Stimulated activated CD4-positive, alpha-beta T cell treated with anti-CD3 and anti-CD28 coated beads, Interleukin-4, amount 100 ng/mL, for 48 hours (primary cell): ENCODE data around the gene PNP.
"Not testable (repeated sequence)": the region's sequence is repeated elsewhere in the genome, so short reads cannot be mapped to it uniquely, and the experiment has no call there.

Source experiments
- DNase-seq, 2 donors: peaks; one replicate each; pipeline ENCODE4 v3.0.0-alpha.2; 2020; ENCODE audit warnings: low read depth in 2 of 2

Gene PNP

GRCh38 chr14:20492486-20492885 lies 23.3 kb downstream of the PNP start:
- DNase-seq, result no peak

DNA sequence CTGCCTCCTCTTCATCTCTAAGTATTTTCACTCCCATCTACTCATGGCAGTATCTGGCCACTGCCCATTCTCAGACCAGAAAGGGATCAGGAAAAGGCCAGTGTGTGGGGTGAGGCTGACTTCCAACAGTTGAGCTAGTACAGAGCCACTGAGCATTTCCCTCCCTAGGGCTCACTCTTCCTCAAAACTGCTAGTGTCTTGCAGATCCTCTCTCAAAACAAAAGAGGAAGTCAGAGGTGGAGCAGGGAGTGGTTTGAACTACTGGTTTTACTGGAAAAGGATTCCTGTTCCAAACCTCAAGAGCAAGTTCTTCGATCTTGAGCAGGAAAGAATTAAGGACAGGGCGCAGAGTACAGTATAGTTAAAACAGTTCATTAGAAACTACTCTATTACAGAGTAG lies 24.4 kb downstream of the PNP start:
- no peak for DNase-seq

DNA sequence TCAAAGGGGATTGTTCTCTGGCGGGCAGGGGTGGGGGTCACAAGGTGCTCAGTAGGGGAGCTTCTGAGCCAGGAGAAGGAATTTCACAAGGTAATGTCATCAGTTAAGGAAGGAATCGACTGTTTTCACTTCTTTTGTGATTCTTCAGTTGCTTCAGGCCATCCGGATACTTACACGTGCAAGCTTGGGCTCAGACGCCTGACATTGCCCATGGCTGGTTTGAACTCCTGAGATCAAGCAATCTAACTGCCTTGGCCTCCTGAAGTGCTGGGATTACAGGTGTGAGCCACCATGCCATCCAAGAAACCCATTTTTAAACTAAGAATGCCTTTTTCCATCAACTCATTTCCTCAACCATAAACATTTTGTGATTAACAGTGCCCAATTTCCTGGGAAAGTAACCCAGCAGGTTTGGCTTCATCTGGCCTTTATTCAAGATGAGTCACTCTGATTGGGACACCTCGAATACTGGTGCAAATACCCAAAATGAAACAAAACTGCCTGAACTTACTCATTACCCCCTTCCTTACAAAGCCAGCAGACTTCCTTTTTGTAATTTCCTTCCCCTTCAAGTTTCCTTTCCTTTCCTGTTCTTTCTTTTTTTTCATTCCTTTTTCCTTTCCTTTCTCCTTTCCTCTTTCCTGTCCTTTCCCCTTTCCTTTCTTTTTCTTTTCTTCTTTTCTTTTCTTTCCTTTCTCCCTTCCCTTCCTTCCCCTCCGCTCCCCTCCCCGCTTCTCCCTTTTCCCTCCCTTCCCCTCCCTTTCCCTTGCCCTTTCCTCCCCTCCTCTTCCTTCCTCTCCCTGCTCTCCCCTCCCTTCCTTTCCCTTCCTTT lies 25.9 kb downstream of the PNP start:
- DNase-seq, result no peak

DNA sequence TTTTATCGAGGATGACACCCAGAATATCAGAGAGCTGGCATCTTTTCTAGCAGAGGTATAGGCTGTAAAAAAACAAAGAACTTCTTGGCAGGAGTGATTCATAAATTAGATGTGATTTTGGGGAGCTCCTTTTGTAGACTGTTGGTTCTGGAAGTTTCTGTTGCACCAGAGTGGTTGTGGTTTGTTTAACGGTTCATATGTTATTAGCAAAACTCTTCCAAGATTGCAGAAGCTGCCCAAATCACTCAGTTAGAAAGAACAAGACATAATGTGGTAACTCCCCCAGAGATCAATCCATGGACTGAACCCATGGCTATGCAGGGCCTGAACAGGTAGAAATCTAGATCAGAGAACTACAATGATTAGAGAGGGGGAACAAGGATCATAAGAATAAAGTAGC lies 29.4 kb downstream of the PNP start:
- no peak for DNase-seq

DNA sequence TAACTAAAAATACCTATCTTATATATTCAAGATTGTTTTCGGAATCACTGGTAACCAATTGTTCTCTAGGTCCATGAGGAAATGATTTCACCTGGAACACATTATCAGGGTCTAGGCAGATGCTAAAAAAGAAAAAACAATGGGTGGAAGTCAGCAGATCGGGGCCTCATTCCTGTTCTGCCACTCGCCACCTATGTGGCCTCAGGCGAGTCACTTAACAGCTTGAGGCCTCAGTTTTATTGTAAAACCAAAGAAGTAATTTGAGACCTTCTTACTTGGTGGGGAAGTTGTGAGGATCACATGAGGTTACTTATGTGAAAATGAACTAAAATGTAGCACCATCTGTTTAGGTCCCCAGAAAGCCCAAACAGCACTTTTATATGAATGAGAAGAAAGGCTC lies 29.9 kb downstream of the PNP start:
- DNase-seq, result no peak

DNA sequence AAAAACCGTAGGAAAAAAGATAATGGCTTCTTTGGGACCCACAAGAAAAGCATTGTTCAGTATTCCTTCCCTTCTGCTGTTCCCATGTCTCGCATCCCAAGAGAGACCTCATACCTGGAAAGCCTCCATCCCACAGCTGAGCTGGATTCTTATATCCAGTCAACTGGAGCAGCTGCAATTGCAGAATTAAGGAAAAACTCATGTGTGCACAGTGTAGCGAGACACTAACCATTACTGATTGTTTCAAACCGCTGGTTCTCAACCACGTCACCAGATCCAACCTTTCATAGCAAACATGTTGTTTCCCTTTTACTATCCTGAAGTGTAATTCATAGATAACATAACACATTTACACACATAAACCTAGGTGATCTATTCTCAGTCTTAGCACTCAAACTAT lies 30.7 kb downstream of the PNP start:
- DNase-seq, result no peak

DNA sequence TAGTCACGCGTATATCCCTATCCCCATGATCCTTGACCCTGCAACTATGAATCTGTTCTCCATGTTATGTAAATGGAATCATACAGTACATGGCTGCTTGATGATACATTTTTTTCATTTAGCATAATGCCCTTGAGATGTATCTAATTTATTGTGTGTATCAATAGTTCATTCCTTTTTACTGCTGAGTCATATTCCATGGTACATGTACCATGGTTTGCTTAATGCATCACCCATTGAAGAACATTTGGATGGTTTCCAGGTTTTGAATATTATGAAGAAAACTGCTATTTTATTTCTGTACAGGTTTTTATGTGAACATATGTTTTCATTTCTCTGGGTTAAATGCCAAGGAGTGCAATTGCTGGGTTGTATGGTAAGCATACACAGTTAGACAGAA lies 32.1 kb downstream of the PNP start:
- DNase-seq, result no peak

- DNase-seq, result no peak
These were observed 34.7 kb downstream of the PNP start for GRCh38 chr14:20503898-20504297.

DNA sequence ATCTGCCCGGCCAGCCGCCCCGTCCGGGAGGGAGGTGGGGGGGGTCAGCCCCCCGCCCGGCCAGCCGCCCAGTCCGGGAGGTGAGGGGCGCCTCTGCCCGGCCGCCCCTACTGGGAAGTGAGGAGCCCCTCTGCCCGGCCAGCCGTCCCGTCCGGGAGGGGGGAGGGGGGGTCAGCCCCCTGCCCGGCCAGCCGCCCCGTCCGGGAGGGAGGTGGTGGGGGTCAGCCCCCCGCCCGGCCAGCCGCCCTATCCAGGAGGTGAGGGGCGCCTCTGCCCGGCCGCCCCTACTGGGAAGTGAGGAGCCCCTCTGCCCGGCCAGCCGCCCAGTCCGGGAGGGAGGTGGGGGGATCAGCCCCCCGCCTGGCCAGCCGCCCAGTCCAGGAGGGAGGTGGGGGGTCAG lies 37.1 kb downstream of the PNP start:
- not testable (repeated sequence) for DNase-seq

GRCh38 chr14:20506752-20507151 lies 37.5 kb downstream of the PNP start:
- DNase-seq, result not testable (repeated sequence)

DNA sequence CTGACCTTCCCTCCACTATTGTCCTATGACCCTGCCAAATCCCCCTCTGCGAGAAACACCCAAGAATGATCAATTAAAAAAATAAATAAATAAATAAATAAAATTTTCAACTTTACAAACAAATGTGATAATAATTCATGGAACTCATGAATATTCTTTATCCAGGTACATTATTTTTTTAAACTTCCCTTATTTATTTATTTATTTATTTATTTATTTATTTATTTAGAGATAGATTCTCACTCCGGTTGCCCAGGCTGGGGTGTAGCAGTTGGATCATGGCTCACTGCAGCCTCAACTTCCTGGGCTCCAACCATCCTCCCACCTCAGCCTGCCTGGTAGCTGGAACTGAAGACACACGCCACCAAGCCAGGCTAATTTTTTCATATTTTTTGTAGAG lies 38.3 kb downstream of the PNP start:
- not testable (repeated sequence) for DNase-seq

DNA sequence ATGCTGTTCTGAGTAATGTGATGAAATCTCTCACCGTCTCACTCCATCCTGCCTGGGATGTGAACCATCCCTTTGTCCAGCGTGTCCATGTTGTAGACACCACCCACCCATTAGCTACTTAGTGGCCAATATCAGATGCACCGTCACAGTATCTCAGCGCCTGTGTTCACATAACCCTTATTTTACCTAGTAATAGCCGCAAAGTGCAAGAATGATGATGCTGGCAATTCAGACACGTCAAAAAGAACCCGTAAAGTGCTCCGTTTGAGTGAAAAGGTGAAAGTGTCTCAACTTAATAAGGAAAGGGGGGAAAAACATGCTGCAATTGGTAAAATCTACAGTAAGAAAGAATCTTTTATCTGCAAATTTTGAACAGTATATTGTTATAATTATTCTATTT lies 39.2 kb downstream of the PNP start:
- DNase-seq, result no peak

DNA sequence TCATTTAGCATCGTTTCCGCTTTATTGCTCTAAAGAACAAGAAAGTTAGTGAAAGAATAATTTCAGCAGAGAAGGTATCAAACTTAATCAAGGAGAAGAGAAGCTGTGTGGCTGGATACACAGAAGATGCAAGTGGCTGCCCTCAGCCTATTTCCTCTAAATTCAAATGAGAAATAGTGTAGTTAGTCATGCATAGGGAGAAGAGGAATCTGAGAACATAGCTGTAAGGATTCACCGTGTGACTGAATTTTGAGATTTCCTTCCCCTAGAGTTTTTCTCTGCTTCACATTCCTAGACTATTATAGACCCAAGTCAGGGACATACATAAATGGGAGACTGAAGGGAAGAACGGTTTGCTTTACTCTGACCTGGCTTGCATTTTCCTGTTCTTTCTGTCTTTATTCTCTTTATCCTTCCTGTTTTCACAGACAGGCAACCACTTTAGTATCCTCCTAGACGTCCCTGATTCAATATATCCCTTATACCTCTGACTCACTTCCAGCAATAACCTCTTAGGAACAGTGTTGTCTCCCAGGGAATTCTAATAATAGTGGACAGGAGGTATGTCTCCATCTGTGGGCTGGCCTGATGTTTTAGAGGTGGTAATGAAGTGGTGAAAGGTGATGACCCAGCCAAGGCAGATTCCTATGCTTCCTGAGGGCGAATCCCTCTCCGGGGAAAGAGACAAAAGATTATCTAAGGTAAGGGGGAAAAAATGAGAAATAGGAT lies 43.1 kb downstream of the PNP start:
- DNase-seq, result no peak

- no peak for DNase-seq
These were observed 46.6 kb downstream of the PNP start for GRCh38 chr14:20515846-20516245.

DNA sequence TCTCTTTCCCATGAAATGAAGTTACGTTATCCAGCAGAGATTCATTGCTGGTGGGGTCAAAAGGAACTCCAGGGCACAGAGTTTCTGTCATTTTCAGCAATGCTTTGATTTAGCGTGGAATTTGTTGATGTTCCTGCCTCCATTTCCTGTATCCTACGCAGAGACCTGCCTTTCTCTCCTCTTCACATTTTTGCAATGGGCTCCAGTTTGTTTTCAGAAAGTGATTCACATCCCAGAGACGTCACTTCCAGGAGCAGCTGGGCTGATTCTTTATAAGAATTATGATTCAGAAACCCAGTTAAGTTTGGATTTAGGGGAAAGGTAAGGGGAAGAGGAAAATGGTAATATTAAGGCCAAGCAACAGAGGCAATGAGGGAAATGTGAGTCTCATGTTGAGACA lies 47.7 kb downstream of the PNP start:
- DNase-seq, result no peak

DNA sequence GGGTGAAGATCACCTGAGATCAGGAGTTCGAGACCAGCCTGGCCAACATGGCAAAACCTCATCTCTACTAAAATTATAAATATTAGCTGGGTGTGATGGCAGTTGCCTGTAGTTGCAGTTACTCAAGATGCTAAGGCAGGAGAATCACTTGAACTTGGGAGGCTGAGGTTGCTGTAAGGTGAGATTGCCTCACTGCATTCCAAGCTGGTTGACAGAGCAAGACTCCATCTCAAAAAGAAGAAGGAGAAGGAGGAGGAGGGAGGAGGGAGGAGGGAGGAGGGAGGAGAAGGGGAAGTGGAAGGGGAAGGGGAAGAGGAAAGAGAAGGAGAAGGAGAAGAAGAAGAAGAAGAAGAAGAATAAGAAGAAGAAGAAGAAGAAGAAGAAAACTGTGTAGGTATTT lies 53.1 kb downstream of the PNP start:
- no peak for DNase-seq

DNA sequence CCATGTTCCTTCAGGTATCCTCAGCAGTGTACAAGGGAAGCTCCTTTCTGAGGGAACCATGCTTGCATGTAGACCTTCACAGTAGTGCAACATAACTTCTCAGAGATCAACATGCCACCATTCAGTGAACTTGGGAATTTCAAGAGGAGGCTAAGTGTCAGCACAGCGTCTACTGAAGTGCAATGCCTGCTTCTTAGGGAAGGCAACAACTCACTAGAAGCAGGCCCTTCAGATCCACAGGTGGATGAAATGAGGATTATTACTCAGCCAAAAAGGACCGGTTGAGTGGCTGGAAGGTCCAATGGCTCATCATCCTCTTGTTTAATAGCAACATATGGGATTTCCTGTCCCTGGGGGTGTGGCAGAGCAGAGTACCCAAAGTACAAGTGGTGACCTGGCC lies 54.8 kb downstream of the PNP start:
- DNase-seq, result no peak
